HG03342 (cell line): ENCODE results near the gene GJA1.
"Not testable (repeated sequence)": the region's sequence is repeated elsewhere in the genome, so short reads cannot be mapped to it uniquely, and the experiment has no call there.

Experiments used
- ATAC-seq: cut with Tn5 transposase; IDR thresholded peaks from one replicate; pipeline ENCODE4 v1.9.1; 2021; ENCODE audit warnings: mild to moderate bottlenecking, moderate library complexity; ENCODE audit not compliant: unreplicated experiment

GJA1 gene

DNA sequence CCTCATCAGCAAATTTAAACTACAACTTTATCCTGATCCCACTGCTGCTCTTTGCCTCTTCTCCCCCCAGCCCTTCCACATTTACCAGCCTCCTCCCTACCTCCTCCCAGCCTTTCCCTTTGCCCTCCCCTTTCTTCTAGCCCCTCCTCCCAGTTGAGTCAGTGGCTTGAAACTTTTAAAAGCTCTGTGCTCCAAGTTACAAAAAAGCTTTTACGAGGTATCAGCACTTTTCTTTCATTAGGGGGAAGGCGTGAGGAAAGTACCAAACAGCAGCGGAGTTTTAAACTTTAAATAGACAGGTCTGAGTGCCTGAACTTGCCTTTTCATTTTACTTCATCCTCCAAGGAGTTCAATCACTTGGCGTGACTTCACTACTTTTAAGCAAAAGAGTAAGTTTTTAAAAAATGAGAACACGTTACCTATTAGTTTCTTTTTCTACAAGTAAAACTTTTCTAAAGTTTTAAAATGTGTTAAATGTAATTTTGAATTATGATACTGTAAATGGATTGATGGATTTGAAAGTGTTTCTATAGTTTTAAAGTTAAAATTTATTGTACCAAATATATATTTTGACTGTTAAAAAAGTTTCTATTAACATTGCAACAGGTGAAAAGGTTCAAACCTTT, at the start of gene GJA1:
Gene GJA1, plus strand, starts transcription at position 203 of the 626 bp plus-strand sequence. CDS start 11,202 bp downstream, outside the sequence.
- no peak for ATAC-seq

- ATAC-seq: not testable (repeated sequence)
These were observed 48.9 kb upstream of the GJA1 start for GRCh38 chr6:121386551-121386950.

- ATAC-seq: no peak
These were observed 46.0 kb upstream of the GJA1 start for GRCh38 chr6:121389419-121389818.

- no peak for ATAC-seq
These were observed 41.5 kb upstream of the GJA1 start for GRCh38 chr6:121393731-121394505.

DNA sequence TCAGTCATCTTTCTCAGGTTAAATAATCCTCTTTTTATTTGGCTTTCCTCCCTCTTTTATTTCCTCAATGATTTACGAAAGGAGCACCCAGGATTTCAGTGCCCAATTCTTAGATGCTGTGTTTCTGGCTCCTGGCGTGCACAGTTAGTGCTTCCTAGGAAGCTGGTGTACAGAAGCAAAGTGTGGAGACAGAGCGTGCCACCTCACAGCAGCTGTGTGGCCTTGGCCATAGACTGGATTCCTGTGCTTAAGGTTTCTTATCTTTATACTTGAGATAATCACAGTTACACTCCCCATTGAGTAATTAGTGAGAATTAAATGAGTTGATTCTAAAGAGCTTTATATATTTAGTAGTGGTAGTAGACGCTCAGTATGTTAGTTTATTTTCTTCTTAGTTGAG, 39.7 kb upstream of the GJA1 start:
- ATAC-seq: no peak

DNA sequence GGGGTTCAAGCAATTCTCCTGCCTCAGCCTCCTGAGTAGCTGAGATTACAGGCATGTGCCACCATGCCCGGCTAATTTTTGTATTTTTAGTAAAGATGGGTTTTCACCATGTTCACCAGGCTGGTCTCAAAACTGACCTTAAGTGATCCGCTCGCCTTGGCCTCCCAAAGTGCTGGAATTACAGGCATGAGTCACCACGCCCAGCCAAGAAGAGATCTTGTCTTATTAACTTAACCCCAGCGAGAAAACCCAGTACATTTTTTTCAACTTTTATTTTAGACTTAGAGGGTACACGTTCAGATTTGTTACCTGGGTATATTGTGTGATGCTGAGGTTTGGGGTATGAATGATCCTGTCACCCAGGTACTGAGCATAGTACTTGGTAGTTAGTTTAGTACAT, 38.3 kb upstream of the GJA1 start:
- not testable (repeated sequence) for ATAC-seq

DNA sequence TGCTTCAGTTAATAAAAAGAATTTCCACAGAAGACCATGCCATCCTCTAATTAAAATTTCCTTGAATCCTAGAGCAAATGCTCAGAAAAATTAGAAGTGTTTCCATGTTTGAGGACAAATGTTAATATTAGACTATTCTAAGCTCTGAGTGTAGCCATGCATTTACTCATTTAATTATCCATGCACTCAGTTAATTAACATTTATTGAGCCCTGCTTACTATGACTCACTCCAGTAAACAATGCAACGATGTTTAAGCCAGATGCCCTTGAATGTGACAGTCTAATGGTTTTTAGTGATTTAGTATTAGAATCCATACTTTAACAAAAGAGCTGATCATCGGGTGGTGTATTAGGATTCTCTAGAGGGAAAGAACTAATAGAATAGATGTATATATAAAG, 37.3 kb upstream of the GJA1 start:
- no peak for ATAC-seq

- ATAC-seq: no peak
These were observed 35.5 kb upstream of the GJA1 start for GRCh38 chr6:121399966-121400365.

DNA sequence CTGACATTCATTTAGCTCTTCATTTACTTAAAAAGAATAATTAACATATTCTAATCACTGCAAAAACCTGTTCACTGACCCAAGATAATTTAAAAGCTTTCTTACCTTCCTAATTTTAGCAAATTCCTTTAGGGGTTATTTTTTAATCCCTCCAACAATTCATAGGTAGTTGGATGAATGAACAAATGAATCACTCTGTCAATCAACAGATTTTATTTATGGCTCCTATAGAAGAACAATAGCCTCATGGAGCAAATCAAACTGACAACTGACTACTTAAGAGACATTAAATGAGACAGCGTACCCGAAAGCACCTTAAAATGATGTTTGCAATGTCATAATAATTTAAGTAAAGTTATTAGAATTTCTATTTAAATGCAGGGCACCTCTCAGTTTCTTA, 31.5 kb upstream of the GJA1 start:
- no peak for ATAC-seq

DNA sequence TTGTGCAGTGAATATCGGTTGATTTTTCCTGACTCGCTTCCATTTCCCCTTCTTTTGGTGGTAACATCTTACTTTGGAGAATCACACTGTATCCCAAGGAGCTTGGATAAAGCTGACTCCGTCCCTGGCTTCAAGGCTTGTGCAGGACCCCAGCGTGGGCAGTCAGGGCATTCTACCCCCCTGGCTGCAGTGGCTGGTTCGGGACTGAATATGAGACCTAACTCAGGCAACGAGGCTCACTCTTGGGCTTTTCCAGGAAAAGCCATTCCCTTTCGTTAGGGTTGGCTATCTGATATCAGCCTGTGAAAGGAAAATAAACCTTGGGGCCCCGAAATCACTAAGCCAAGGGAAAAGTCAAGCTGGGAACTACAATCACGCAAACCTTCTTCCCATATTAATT, 30.1 kb upstream of the GJA1 start:
- no peak for ATAC-seq

GRCh38 chr6:121408321-121408720, 27.1 kb upstream of the GJA1 start:
- ATAC-seq: no peak

DNA sequence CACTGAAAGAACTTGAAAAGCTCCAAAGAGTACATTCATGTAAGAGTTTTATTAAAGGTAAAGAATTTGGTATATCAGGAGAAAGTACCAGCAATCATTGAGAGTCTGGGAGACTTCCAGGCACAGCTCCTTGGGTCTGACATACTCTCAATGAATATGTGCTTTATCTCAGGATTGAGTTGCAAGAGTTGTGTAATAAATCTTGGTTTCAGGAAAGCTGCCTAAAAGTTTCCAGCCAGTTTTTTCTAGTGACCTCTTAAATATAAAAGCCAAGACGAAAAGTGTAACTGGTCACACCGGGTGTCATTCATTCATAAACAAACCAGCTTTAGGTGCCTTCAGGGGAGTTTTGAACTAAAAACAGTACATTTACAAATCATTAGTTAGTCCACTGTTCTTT, 21.6 kb upstream of the GJA1 start:
- ATAC-seq: no peak

- ATAC-seq: no peak
These were observed 17.1 kb upstream of the GJA1 start for GRCh38 chr6:121418346-121418745.

DNA sequence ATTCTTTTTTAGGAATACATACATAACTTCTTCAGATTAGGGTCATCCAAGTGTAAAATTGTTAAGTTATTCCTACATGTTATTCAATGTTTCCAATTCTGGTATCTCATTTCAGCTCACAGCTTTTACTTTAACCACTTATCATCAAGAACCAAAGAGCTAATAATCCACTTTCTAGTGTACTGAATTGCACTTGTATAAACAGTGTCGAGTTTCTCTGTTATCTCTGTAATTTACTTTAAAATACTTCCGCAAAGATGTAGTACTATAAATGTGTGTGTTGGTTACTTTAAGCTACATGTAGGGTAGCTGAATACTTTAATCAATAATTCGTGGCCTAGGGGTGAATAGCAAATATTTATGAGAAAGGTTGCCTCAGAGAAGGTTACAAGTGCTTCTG, 8.8 kb upstream of the GJA1 start:
- ATAC-seq: no peak

- ATAC-seq: no peak
These were observed 6.3 kb upstream of the GJA1 start for GRCh38 chr6:121428872-121429756.

DNA sequence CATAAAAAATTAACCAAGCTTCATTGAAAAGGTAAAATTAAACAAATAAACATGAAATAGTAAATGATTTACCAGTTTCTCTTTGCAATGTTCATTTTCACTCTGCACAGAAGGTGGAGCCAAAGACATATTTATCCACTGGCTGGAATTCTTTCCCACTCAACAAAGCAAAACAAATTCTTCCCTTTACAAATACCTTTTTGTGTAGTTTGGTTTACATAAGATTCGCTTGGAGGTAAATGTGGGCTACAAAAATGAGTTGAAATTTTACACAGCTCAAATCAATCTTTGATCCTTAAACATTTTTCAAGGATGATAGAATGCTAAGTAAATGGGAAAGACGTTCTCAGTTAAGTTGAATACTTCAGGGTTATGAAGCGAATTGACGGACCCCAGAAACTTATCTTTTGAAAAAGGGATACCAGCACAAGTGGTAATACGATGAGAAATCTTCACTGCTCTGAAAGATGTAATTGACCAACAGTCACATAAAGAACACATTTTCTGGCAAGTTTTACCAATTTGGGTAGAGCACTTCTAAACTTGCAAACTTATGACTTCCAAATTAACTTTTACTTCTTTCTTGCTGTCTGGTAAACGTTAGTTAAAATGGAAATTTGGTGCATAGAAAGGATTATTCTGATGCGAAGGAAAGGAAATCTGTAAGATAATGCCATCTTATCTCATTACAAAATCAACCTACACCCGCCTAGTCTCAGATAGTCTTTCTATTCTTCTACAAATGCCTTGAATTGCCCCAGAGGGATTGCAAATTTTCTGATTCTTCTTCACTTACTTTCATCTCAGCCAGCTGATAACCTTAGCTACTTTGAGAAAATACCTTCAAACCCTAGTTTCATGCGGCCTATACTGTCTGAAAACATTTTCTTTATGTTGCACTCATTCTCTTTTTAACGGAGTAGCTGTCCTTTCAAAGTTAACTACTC, 4.7 kb upstream of the GJA1 start:
- ATAC-seq: no peak

- not testable (repeated sequence) for ATAC-seq
These were observed 3.7 kb upstream of the GJA1 start for GRCh38 chr6:121431776-121432175.

- no peak for ATAC-seq
These were observed 1.2 kb upstream of the GJA1 start for GRCh38 chr6:121434037-121434770.

DNA sequence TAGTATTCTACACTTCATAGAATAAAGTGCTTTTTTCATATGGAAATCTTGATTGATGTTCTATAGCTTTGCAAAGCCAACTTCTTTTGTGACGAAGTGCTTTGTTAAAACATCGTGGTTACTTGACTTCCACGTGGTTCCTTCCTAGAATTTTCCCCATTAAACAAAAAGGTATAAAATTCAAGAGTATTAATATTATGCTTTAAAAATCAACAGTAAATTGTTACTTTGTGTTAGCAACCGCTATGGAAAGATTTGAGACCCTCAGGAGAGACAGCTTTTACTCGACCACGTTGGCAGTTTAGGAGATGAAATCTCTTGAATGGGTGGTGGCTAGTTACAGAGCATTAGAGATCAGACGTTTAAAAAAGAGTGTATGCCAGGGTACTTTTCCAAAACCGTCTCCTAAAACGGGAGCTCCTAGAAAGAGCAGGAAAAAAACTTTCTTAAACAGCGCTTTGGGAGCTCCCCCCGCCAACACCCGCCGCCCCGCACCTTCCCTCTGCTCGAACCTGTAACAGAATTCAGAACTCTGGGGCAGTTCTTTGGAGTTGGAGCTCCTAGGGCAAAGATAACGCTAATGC, 920 bp downstream of the GJA1 start:
- no peak for ATAC-seq
